Medulla oblongata (tissue), 1 donor: Measurements from ENCODE around the gene CGNL1.
A peak's percentile ranks its signal among the peaks of the same experiment; 100 is the strongest.

ENCODE experiments used
- DNase-seq: peaks from one replicate; pipeline ENCODE4 v3.0.0-alpha.2; 2015; ENCODE audit errors: extremely low spot score

The CGNL1 gene

DNA sequence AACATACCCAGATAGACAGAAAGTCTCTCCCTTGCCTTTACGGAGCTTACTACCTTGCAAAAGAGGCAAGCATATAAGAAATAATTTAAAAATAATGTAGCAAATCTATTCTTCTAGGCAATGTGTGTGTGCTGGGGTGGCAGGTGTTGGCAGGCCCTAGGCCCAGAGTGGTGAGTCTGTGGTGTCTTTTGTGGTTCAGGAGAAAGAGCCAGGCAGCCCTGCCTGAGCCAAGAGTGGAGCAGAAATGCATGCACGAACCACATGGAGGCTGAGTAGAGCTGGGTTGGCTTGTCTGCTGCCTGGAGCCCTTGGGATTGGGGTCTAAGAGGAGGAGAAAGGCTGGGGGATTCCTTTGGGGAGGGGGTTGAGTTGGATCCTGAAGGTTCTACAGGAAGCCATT is 145.2 kb downstream of the CGNL1 start:
- no peak for DNase-seq

- DNase-seq: no peak
Measured at GRCh38 chr15:57522148-57522547, 145.8 kb downstream of the CGNL1 start.

- no peak for DNase-seq
Measured at GRCh38 chr15:57525581-57525980, 149.3 kb downstream of the CGNL1 start.

- DNase-seq: no peak
Measured at GRCh38 chr15:57526076-57526475, 149.8 kb downstream of the CGNL1 start.

DNA sequence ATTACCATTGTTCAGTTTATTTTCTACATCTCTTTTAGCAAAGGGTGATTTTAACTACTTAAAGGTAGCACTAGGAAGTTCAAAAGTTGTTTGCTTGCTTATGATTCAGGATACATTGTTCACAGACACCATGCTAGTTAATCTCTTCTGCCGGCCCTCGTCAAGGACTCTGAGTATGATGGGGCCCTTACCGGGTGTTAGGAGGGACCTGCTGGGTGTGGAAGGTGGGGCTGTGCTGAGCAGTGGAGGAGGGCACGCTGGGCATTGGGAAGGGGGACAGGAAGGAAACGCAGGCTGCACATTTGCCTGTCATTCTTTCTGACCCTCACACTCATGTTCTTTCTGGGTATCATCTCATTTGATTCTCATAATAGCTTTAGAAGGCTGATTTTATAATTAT is 150.3 kb downstream of the CGNL1 start:
- DNase-seq: no peak

DNA sequence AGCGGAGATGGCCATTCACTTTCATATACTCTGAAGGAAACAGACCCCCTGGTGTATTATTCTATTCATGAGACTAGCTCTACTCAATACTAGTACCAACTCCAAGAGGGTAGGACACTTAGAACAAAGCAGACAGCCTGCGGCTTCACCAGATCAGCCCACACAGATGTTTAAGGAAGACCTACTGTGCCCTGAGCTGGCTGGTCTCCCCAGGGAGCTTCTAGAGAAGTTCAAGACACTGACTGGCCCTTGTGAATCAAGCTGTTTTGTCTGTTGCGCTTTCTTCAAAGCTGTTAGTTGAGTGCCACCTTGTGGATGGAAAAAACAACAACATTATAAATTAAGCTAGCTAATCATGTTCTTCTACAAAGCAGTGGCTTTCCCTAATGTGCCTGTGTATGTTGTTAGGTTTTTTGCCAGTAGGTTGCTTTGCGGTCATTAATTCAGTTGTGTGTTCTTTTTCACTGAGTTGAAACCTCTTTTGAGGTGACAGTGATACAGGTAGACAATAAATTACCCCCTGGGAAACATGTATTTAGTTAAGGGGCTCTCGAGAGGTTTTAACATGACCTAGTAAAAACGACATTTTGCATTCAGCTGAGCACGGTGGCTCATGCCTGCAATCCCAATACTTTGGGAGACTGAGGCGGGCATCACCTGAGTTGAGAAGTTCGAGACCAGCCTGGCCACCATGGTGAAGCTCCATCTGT is 151.2 kb downstream of the CGNL1 start:
- DNase-seq: peak; percentile 92

DNA sequence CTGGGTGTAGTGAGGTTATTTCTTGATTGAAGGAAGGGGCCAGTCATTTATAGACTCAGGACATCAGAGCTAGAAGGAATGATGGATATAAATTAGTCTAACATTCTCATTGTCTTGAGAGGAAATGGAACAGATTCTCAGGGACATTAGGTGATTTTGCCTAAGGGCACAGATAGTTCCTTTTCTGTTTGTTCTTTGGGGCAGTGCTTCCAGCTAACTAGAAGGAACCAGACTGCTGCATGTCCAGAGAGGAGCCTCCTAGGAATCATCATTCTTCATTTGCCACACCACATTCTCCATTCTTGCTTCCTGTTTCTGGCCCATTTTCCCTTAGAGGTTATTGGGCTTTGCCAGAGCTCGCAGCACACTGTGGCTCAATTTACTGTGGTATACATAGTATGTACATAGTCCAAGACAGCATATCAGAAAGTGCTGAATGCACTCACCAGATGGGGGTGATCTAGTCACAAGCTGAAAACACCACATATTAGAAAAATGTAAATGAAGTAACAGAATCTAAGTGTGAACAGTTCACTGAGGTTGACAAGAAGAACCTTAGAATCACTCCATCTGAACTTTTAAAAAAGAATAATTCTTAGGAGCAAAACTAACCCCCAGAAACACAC is 152.7 kb downstream of the CGNL1 start:
- no peak for DNase-seq

- no peak for DNase-seq
Measured at GRCh38 chr15:57529748-57530147, 153.4 kb downstream of the CGNL1 start.

GRCh38 chr15:57532731-57533447 is 156.6 kb downstream of the CGNL1 start:
- no peak for DNase-seq

GRCh38 chr15:57533448-57533799 is 157.1 kb downstream of the CGNL1 start:
- no peak for DNase-seq

GRCh38 chr15:57534281-57534680 is 158.0 kb downstream of the CGNL1 start:
- DNase-seq: no peak

- peak; percentile 45 for DNase-seq
Measured at GRCh38 chr15:57537072-57537471, 160.8 kb downstream of the CGNL1 start.

DNA sequence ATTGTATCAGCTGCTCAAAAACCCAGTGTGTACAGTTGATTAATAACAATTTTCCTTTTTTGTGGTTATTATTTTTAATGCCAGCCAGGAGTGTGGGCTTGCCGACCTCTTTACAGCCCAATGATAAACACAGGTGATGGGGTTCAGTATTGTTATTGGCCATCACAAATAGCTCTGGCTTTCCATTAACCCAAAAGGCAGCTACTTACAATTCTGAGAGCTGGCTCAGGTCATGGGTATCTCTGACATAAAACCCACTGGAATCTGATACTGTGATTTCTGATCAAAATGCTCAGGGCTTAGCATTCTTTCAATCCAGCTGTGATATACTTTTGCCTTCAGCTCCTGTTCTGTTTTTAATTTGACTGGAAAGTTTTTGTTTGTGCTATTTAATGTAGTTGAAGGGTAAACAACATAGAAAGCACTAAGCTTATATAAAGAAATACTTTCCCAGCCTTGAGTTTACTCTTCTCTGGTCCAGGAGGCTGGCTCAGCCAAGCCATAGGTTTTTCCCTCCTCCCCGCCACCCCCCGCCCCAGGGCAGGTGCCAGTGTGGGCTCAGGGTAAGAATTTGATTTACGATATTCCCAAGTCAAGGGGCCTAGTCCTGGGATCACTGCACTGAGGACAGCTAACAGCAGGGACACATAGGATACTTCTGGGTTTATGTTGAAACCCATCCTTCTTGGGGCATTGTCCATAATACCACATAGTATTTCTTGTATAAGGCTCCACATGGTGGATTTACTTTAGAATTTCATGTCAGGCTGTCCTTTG is 161.4 kb downstream of the CGNL1 start:
- no peak for DNase-seq

- no peak for DNase-seq
Measured at GRCh38 chr15:57538265-57538529, 161.9 kb downstream of the CGNL1 start.

DNA sequence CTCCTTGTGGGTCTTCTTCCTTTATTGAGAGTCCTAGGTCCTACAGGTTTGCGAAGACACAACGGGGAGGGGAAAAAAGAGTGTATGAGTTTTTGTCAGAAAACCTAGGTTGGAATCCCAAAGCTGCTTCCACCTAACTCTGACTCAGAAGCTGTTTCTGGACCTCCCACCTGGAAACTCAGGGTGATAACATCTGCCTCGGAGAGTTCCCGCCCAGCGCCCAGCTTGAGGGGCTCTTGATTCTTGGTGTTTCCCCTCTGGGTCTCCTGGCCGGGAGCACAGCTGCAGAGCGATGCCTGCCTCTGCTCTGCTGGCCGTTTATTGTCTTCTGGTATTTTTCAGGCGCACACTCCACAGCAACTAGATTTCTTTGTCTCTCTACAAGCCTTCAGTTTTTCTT is 162.5 kb downstream of the CGNL1 start:
- no peak for DNase-seq

- no peak for DNase-seq
Measured at GRCh38 chr15:57540211-57540610, 163.9 kb downstream of the CGNL1 start.

- DNase-seq: no peak
Measured at GRCh38 chr15:57540736-57541135, 164.4 kb downstream of the CGNL1 start.

- DNase-seq: no peak
Measured at GRCh38 chr15:57541271-57541670, 165.0 kb downstream of the CGNL1 start.

GRCh38 chr15:57541805-57542504 is 165.7 kb downstream of the CGNL1 start:
- peak; percentile 60 for DNase-seq

- no peak for DNase-seq
Measured at GRCh38 chr15:57542505-57542817, 166.2 kb downstream of the CGNL1 start.

- no peak for DNase-seq
Measured at GRCh38 chr15:57544848-57545480, 168.7 kb downstream of the CGNL1 start.

DNA sequence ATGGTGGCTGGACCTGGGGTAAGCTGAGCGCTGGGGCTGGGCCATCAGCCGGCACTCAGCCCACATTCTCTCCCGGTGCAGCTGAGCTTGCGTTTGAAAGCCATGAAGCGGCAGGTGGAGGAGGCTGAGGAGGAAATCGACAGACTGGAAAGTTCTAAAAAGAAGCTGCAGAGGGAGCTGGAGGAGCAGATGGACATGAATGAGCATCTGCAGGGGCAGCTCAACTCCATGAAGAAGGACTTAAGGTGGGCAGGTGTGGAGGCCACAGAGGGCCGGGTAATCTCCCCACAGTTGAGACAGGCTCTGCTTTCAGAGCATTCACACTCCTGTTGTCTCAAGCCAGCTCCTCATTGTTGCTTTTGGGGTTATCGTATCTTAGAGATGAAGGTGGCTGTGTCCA is 169.7 kb downstream of the CGNL1 start:
- DNase-seq: no peak
